Astrocyte of the cerebellum (primary cell): ENCODE data around the gene OBSCN.

Experiments
- DNase-seq: peaks from one replicate; pipeline ENCODE4 v3.0.0-alpha.2; 2011; ENCODE audit warnings: low read depth
- H3K4me3 ChIP-seq: 2 replicates; pipeline ENCODE4 v1.5.1; 2011; ENCODE audit warnings: mild to moderate bottlenecking, low read depth, low read length, moderate library complexity
- in situ Hi-C: cut with HindIII; loops from 2 replicates; pipeline ENCODE4 v1.10.0; 2017; ENCODE audit warnings: low sequenced_read_pairs
- TF ChIP-seq, protein P1 (sequence below): IDR thresholded peaks from 2 replicates; pipeline ENCODE4 v1.5.1; 2012; ENCODE audit warnings: low read length, low read depth, moderate library complexity, mild to moderate bottlenecking; ENCODE audit errors: missing control alignments

Gene OBSCN

DNA sequence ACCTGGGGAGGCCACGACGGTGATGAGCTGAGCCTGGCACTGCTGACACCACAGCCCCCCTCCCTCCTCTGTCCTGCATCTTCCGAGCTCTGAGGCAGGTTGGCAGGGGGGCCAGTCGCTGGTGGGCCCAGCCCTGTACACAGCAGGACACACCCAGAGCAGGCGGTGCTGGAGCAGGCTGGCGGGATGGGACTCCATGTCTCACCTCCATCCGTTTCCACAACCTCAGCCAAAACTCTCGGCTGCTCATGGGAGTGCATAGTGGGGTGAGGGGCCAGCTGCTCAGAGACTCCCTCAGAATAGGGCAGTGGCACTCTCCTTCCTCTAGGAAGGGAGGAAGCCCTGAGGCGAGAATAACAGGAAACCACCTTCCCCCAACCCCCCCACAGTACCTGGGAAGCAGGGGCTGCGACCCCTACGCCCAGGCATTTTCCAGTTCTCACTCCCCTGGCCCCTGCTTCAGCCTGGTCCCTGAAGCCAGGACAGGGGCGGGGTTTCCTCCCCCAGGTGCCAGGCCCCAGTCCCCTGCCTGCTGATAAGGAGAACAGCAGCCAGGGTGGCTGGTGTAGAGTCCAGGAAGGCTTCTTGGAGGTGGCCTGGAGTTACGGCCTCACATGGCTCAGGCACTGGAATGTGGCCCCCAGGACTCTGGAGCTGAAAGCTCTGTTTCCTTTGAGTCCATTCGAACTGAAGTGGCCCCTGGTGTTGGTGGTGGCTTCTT is 45.4 kb upstream of the OBSCN start:
- in situ Hi-C loops, result no loop called here
- DNase-seq, result no peak
- no peak overlapping the region for H3K4me3 ChIP-seq
- TF ChIP-seq, protein P1, sequence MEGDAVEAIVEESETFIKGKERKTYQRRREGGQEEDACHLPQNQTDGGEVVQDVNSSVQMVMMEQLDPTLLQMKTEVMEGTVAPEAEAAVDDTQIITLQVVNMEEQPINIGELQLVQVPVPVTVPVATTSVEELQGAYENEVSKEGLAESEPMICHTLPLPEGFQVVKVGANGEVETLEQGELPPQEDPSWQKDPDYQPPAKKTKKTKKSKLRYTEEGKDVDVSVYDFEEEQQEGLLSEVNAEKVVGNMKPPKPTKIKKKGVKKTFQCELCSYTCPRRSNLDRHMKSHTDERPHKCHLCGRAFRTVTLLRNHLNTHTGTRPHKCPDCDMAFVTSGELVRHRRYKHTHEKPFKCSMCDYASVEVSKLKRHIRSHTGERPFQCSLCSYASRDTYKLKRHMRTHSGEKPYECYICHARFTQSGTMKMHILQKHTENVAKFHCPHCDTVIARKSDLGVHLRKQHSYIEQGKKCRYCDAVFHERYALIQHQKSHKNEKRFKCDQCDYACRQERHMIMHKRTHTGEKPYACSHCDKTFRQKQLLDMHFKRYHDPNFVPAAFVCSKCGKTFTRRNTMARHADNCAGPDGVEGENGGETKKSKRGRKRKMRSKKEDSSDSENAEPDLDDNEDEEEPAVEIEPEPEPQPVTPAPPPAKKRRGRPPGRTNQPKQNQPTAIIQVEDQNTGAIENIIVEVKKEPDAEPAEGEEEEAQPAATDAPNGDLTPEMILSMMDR, result no peak

DNA sequence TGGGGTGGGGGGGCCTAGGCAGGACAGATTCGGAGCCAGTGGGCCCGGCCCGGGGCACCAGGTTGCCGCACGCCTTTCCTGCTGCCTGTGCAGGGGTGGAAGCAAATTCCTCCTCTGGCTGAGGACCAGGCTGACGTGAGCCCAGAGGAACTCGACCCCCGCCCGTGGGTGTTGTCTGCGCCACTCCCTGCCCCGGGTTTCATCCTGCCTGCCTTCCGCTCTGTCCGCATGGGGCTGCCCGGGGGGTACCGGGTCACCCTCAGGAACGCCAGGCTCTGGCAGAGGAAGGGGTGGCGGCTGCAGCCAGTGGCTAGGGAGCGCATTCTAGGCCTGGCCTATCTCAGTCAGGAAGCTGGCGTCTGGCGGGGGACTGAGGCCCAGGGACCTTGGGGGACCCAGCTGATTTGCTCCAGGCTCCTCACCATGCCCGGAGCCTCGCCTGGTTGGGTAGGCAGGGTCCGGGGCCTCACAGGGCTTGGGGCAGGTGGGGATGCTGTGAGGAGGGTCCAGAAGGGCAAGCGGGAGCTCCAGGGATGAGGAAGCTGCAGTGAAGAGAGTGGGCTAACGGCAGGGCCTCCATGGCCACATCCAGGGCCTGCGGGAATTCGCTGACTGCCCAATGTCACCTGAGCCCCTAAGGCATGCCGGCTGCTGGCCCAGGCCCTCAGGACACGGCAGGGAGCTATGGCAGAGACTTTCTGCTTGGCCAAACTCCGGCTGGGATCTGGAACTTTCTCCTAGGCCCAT is 44.7 kb upstream of the OBSCN start:
- no peak for DNase-seq
- in situ Hi-C loops, result no loop called here
- H3K4me3 ChIP-seq, result no peak overlapping the region
- TF ChIP-seq, protein P1, result no peak

DNA sequence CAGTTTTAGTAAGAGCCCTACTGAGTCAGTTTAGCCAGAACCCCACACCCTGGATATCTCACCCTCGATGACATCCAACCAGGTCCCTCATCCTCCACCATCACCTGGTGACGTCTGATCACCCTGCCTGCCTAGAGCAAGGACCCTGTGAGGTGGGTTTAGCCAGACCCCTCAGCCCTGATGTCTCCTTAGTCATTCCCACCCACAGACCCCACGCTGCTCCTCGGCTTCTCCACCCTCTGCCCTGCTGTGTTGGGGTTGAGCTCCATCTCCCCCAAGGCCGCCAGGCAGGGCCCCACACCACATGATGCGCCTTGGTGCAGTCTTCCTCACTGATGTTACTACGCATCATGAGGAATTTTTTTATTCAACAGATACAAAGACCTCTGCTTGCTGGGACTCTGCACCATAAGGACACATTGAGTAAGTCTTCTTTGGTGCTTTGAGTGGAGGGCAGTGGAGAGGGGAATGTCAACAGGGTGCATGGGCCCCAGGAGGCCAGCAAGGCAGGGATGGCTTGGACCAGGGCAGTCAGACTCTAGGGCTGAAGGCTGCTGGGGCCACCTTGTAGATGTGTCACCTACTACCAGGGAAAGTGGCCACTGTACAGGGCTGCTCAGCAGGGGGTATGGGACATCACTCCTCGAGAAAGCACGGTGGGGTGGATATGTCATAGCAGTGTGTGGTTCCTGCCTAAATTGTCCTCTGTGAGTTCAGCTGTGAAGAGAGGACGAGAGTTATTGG is 43.9 kb upstream of the OBSCN start:
- in situ Hi-C loops, result no loop called here
- TF ChIP-seq, protein P1, result no peak
- DNase-seq, result no peak
- no peak overlapping the region for H3K4me3 ChIP-seq

DNA sequence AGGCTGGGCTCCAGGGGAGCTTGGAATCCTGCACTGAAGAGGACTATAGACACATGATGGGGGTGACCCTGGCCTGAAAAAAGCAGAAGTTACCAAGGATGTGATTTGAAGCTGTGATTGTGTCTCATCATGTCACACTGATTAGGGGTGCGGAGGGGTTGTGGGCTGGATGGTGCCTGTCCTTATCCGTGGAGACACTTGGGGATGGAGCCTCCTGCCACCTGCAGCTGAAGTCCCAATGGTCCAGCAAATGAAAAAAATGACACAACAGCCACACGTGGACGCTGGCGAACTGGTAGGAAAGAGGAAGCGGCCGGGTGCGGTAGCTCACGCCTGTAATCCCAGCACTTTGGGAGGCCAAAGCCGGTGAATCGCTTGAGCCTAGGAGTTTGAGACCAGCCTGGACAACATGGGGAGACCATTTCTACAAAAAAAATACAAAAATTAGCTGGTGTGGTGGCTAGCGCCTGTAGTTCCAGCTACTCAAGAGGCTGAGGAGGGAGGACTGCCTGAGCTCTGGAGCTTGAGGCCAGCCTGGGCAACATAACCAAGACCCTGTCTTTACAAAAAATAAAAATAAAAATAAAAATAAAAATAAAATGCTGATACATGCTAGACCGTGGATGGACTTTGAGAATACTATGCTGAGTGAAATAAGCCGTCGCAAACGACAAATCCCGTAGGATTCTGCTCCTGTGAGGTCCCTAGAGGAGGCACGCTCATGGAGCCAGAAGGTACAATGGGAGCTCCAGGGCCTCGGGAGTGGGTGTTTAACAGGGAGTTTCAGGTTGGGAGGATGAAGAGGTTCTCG is 43.1 kb upstream of the OBSCN start:
- TF ChIP-seq, protein P1, result no peak
- H3K4me3 ChIP-seq, result peak overlapping the region; percentile 40
- DNase-seq, result no peak
- in situ Hi-C loops, result loop anchor here (5.0 kb wide), 1 partner anchor 303 kb away; no protein-coding TSS in a partner anchor

DNA sequence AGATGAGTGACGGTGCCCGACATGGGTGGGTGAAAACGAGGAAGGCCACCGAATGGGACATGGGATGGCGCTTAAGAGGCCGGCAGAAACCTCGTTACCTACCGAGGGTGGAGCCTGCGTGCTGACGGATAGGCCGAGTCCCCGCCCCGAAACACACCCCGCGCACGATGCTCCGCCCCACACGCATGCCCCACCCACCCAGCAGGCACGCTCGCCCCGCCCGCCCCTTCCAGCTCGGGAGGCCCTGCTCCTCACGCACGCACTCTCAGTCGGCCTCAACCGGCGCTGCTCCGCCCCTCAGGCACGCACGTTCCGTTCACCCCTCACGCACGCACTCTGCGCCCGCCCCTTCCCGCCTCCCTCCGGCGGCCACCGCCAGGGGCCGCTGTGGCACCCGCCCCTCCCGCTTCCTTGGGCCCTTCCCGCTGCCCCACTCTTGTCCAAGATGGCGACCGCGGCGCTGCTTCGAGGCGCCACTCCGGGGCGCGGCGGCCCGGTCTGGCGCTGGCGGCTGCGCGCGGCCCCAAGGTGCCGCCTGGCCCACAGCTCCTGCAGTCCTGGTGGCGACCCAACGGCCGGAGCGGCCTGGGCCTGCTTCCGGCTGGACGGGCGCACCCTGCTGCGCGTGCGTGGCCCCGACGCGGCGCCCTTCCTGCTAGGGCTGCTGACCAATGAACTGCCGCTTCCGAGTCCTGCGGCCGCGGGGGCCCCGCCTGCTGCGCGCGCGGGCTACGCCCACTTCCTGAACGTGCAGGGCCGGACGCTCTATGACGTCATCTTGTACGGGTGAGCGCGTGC is 42.3 kb upstream of the OBSCN start, which contains the start of gene IBA57:
IBA57 (plus strand) TSS at position 433 of the 798 bp plus-strand sequence; CDS start at position 446, 13 bp downstream.
- in situ Hi-C loops, result loop anchor here (5.0 kb wide), 1 partner anchor 302 kb away; no protein-coding TSS in a partner anchor
- H3K4me3 ChIP-seq, result peak within 1 kb of the TSS; percentile 72
- DNase-seq, result peak; percentile 95
- TF ChIP-seq, protein P1, result peak; percentile 79
